Testis (tissue), 2 donors: ENCODE results near the gene ZNF219.

Source experiments
- CTCF ChIP-seq, 3 experiments: fragments of 450-650 bp in 2 of 3; fragments of 200-600 bp in 1 of 3; sonication (generic) in 1 of 3; IDR thresholded peaks; one replicate each; pipeline ENCODE4 v1.5.1; 2016 to 2019; ENCODE audit warnings: antibody characterized with exemption in 3 of 3, mild to moderate bottlenecking in 2 of 3, moderate library complexity in 1 of 3
- POLR2A ChIP-seq: fragments of 450-650 bp; IDR thresholded peaks from one replicate; pipeline ENCODE4 v1.6.1; 2017; ENCODE audit warnings: antibody characterized with exemption, mild to moderate bottlenecking, moderate library complexity

GRCh38 chr14:21042918-21043317, 55.5 kb downstream of the ZNF219 start:
- TF ChIP-seq CTCF (IDR thresholded peaks at IDR 0.05) (no peak), POLR2A (no peak)
